Measurements from ENCODE around the gene CSF3R. TPM values are rescaled to one million over a fixed set of nuclear protein-coding genes. Genes with fewer than 3 reads are reported as not detected.

CSF3R gene
- total RNA-seq: 0.09 and 0.28 TPM in 2 replicates

DNA sequence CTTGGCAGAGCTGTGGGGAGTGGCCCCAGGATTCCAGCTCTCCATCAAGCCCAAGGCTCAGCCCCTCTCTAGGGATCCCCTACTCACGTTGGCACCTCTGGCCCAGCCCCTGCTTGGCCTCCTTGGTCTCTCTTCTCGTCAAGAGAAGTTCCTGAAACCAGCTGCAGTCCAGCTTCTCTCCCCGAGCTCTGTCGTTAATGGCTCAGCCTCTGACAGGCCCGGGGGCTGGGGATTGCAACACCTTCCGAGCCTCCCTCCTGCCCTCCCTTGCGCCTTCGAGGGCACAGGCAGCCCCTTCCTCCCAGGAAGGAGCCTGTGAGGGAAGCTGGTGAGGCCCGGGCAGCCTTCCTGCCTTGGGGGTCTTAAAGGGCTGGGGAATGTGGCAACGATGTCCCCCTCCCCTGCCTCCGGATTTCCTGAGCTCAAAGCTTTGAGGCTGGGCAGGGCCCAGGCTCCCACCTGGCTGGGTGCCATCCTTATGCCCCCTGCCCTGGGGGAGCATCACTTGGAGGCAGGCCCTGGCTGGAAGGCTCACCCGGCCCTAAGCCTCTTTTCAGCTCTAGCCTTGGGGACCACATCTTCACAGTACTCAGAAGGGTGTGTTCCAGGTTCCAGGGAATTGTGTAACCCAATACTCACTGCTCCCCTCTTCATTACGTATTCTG, at the start of gene CSF3R:
Gene CSF3R (minus strand): TSS at position 190 of the 665 bp plus-strand sequence. CDS start 3,417 bp downstream, outside the sequence.

DNA sequence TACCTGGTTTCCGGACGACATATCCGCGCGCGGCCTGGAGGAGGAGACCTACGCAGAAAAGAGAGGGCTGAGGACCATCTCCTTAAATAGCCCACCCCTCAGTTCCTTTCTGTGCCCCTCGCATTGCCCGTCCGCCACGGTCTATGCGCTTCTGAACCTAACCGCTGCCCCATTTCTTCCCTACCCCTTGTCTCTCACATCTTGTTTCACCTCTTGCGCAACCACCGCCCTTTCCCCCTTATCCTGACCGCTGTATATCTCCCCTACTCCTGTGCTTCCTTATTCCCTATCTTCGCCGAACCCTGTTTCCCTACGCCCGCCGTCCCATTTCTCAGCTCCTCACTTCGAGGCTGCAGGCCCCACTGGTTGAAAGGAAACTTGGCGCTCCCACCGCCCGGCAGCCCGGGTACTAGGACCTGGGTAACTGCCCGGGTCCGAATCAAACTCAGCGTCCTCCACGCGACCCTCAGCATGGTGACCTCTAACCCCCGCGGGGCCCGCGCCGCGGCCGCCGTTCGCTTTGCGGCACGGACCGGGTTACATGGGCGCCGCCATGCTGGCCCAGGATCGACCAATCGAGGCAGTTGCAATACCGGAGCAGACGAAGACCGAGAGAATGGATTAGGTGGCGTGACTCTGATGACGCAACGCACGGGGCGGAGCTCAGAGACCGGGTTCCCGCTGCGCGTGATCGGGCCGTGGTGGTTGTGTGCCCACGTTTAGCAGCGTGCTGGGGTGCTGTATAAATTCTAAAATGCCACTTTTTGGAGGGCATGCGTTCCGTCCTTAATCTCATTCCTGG, 18.7 kb downstream of the CSF3R start, which contains the start of gene MRPS15:
Gene MRPS15 (minus strand): TSS at position 582 of the 802 bp plus-strand sequence. CDS start 109 bp downstream, at position 473.

DNA sequence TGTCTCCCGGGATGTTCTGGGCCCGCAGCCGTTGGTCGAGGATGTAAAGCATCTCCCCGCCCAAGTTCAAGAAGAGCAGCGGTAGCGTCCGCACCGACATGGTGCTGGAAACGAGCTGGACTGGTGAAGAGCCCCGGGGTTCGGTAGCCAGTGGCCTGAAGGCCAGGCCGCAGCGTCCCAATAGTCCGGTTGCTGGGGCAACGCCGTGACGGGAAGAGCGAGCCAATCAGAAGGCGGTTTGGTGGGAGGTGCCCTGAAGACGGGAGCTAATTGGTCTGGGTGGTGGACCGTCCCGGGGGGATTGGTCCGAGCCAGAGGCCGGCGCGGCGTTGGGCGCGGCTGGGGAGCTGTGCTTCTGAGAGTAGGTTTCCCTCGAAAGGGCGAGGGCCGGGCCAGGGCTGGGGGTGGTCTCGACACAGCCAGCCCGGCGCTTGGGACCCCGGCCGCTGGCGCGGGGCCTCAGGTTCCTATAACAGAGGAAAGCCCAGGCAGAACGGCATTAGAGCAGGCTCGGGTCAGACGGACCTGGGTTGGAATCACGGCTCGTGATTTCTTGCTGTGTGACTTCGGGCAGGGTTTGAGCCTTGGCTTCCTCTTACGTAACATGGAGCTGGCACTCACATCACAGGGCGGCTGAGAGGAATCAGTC, 32.3 kb downstream of the CSF3R start, which contains the start of gene OSCP1:
Gene OSCP1 (minus strand): TSS at position 182 of the 649 bp plus-strand sequence. CDS start 82 bp downstream, at position 100.

Other genes starting within 250 kb of the CSF3R start
- gene SH3D21, start 176.5 kb downstream of the CSF3R start, total RNA-seq: 1.8 and 5.0 TPM in 2 replicates
- 116 and 133 TPM in 2 replicates for gene EVA1B, start 159.3 kb downstream of the CSF3R start, total RNA-seq
- gene STK40, start 97.0 kb downstream of the CSF3R start, total RNA-seq: 9.0 and 12.6 TPM in 2 replicates
- gene LSM10, start 85.0 kb downstream of the CSF3R start, total RNA-seq: 6.5 and 10.4 TPM in 2 replicates
- gene OSCP1, start 32.5 kb downstream of the CSF3R start, total RNA-seq: 12.4 and 12.8 TPM in 2 replicates
- 74.3 and 75.0 TPM in 2 replicates for gene MRPS15, start 18.5 kb downstream of the CSF3R start, total RNA-seq